Measurements from ENCODE around the gene C11orf91. TPM values are rescaled to one million over a fixed set of nuclear protein-coding genes. Genes with fewer than 3 reads are reported as not detected.

Gene C11orf91
- total and polyA plus RNA-seq, 2 of the 8 experiments (the other 6 are each of a cell fraction or from before 2014, with no cell fraction given) = not detected

GRCh38 chr11:33664827-33665226 lies 35.8 kb downstream of the C11orf91 start:
- H3K23me2 ChIP-seq (ENCODE audit: low read depth, low read length) = no peaks in the 10 kb centered on the region
- H3K27ac ChIP-seq (ENCODE audit: low read depth, low read length) = no peak overlapping the region
- 89% methylated on average over 4 of the region's 4 CpGs; no CpG with 5 or more reads in 1 of the 2 experiments for WGBS, 2 experiments (ENCODE audit: extremely low coverage in 1 of 2, insufficient coverage in 1 of 2, insufficient read length in 1 of 2, insufficient replicate concordance in 2 of 2, low coverage in 1 of 2, low lambda C conversion rate in 2 of 2, missing lambda C conversion rate in 1 of 2)
- no peak for TF ChIP-seq ATF2 (IDR thresholded peaks at IDR 0.05; ENCODE audit: low read length)
- TF ChIP-seq RBBP5 (IDR thresholded peaks at IDR 0.05; ENCODE audit: borderline replicate concordance, low read depth, low read length) = no peak
- TF ChIP-seq KDM4A (IDR thresholded peaks at IDR 0.05; ENCODE audit: low read depth, low read length, severe bottlenecking) = no peak
- no peak for TF ChIP-seq GTF2F1 (IDR thresholded peaks at IDR 0.05; ENCODE audit: borderline replicate concordance, low read depth, low read length)
- no peak for TF ChIP-seq CEBPB (IDR thresholded peaks at IDR 0.05; ENCODE audit: low read depth, low read length)
- TF ChIP-seq MAX (IDR thresholded peaks at IDR 0.05) = no peak
- TF ChIP-seq SUZ12 (IDR thresholded peaks at IDR 0.05; ENCODE audit: low read length) = no peak
- no peaks in the 10 kb centered on the region for H4K20me1 ChIP-seq (replicated peaks in 1 of 2; ENCODE audit: control insufficient read depth in 1 of 2, insufficient read depth in 2 of 2, low read length in 2 of 2)
- no peak overlapping the region for H3K18ac ChIP-seq (ENCODE audit: extremely low read depth, low read length)
- DNase-seq (ENCODE audit: low read depth in 1 of 2, low spot score in 2 of 2) (no peak), FAIRE-seq (no peak)
- H3K4me1 ChIP-seq (replicated peaks in 1 of 4; ENCODE audit: control insufficient read depth in 3 of 4, insufficient read depth in 4 of 4, low read length in 3 of 4) = peaks cover 0 to 15% (median 14%) of the 10 kb centered on the region in 4 experiments; a peak in 6 of 7 replicates
- H2BK12ac ChIP-seq (ENCODE audit: low read depth, low read length) = no peak overlapping the region
- H3K14ac ChIP-seq (ENCODE audit: insufficient read length) = no peak overlapping the region
- H3K56ac ChIP-seq (replicated peaks; ENCODE audit: insufficient read length, low read depth, low read length) = no peak overlapping the region
- no peaks in the 10 kb centered on the region for H3K79me2 ChIP-seq (ENCODE audit: control insufficient read depth in 1 of 2, insufficient read depth in 2 of 2, low read length in 2 of 2)
- no peak overlapping the region for H2AFZ ChIP-seq (ENCODE audit: low read length)
- no peak overlapping the region for H4K8ac ChIP-seq (ENCODE audit: extremely low read depth, insufficient read depth, low read length)
- H3K4me2 ChIP-seq (ENCODE audit: insufficient read depth in 1 of 2, low read depth in 2 of 2, low read length in 2 of 2) = no peak overlapping the region
- no peaks in the 10 kb centered on the region for H3K9me3 ChIP-seq (ENCODE audit: insufficient read depth in 2 of 2, low read depth in 1 of 2, low read length in 1 of 2)
- no peaks in the 10 kb centered on the region for H3K36me3 ChIP-seq (ENCODE audit: control insufficient read depth in 2 of 4, insufficient read depth in 4 of 4, low read length in 3 of 4)
- H2BK20ac ChIP-seq (ENCODE audit: low read length) = no peak overlapping the region
- H4K91ac ChIP-seq (replicated peaks; ENCODE audit: insufficient read length, low read length) = no peak overlapping the region
- no peaks in the 10 kb centered on the region; a peak in 1 of 7 replicates for H3K27me3 ChIP-seq (replicated peaks in 1 of 4; ENCODE audit: control insufficient read depth in 3 of 4, extremely low read depth in 1 of 4, insufficient read depth in 3 of 4, low read length in 3 of 4)
- H3K4me3 ChIP-seq (ENCODE audit: extremely low read depth in 1 of 4, insufficient read depth in 2 of 4, low read depth in 3 of 4, low read length in 4 of 4) = no peak overlapping the region
- H4K5ac ChIP-seq (ENCODE audit: insufficient read length, low read depth, low read length) = no peak overlapping the region
- no peak overlapping the region for H2BK15ac ChIP-seq (ENCODE audit: low read length)
- no peak overlapping the region for H2BK5ac ChIP-seq (ENCODE audit: low read depth, low read length)
- POLR2A ChIA-PET (ENCODE audit: partially characterized antibody) = no interaction called here
- no peak overlapping the region for H3K23ac ChIP-seq (ENCODE audit: insufficient read length)
- H2AK5ac ChIP-seq (ENCODE audit: low read depth, low read length) = no peak overlapping the region
- no peaks in the 10 kb centered on the region for H3K79me1 ChIP-seq (ENCODE audit: low read depth, low read length)
- H3K9ac ChIP-seq (replicated peaks in 1 of 4; ENCODE audit: extremely low read depth in 1 of 4, low read depth in 3 of 4, low read length in 3 of 4) = no peak overlapping the region
- H3K4ac ChIP-seq (replicated peaks; ENCODE audit: insufficient read length, low read depth, low read length) = no peak overlapping the region
- H2BK120ac ChIP-seq (replicated peaks; ENCODE audit: low read depth, low read length) = no peak overlapping the region
- CTCF ChIA-PET (ENCODE audit: partially characterized antibody) = interaction anchor here (0.8 to 1.3 kb wide), 2 partner anchors 13 to 22 kb away, joined by 3 to 4 read pairs; no protein-coding TSS in a partner anchor

All from H1 (cell line).